SJCRH30 (cell line): ENCODE data around the gene MOSMO. TPM values are rescaled to one million over a fixed set of nuclear protein-coding genes. Genes with fewer than 3 reads are reported as not detected.
"Not testable (repeated sequence)": the region's sequence is repeated elsewhere in the genome, so short reads cannot be mapped to it uniquely, and the experiment has no call there.

Source experiments
- DNase-seq, 2 experiments: peaks; one replicate each; pipeline ENCODE4 v3.0.0-alpha.2; 2015 to 2020
- H3K27ac ChIP-seq: fragments of 250-450 bp; sonication (Bioruptor Pico); 2 replicates; pipeline ENCODE4 v1.5.1; 2020; ENCODE audit warnings: mild to moderate bottlenecking, moderate library complexity
- H3K27me3 ChIP-seq: fragments of 250-450 bp; sonication (Bioruptor Pico); 2 replicates; pipeline ENCODE4 v1.5.1; 2020; ENCODE audit warnings: mild to moderate bottlenecking, moderate library complexity
- H3K36me3 ChIP-seq: fragments of 250-450 bp; sonication (Bioruptor Pico); 2 replicates; pipeline ENCODE4 v1.5.1; 2020; ENCODE audit warnings: mild to moderate bottlenecking, moderate library complexity
- H3K4me1 ChIP-seq: fragments of 250-450 bp; sonication (Bioruptor Pico); 2 replicates; pipeline ENCODE4 v1.5.1; 2020; ENCODE audit warnings: mild to moderate bottlenecking, moderate library complexity
- H3K4me3 ChIP-seq: fragments of 250-450 bp; sonication (Bioruptor Pico); 2 replicates; pipeline ENCODE4 v1.5.1; 2020; ENCODE audit warnings: mild to moderate bottlenecking, moderate library complexity
- H3K9me3 ChIP-seq: fragments of 250-450 bp; sonication (Bioruptor Pico); replicated peaks from 2 replicates; pipeline ENCODE4 v1.5.1; 2020; ENCODE audit warnings: mild to moderate bottlenecking, moderate library complexity
- total RNA-seq: library from RNA; depleted of rRNA; stranded (reverse); fragments of >200 nt; shearing (Covaris generic); gene quantifications from 2 replicates; pipeline ENCODE4 v1.2.3, GENCODE V29; 2014; rRNA removed

MOSMO gene
- total RNA-seq, 1 experiment from 2014 or later, result 12.1 TPM

DNA sequence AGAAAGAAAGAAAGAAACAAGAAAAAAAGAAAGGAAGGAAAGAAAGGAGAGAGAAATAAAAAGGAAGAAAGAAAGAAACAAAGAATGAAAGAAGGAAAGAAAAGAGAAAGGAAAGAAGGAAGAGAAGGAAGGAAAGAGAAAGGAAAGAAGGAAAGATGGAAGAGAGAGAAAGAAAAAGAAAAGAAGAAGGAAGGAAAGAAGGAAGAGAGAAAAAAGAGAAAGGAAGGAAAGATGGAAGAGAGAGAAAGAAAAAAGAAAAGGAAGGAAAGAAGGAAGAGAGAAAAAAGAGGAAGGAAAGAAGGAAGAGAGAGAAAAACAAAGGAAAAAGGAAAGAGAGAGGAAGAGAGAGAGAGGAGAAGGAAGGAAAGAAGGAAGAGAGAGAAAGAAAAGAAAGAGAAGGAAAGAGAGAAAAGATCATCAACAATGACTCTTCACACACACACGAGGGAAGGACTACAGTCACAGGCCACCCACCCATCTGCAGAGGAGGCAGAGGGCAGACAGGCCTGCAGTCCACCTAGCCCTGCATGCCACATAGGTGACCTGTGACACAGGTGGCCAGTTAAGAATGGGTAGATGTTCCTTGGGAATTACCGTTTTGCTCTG, 108.3 kb downstream of the MOSMO start:
- Histone ChIP-seq H3K9me3 (no peaks in the 10 kb centered on the region), H3K27me3 (no peaks in the 10 kb centered on the region), H3K4me1 (no peaks in the 10 kb centered on the region), H3K27ac (no peak overlapping the region), H3K4me3 (no peak overlapping the region), H3K36me3 (no peaks in the 10 kb centered on the region)
- DNase-seq, result no peak

DNA sequence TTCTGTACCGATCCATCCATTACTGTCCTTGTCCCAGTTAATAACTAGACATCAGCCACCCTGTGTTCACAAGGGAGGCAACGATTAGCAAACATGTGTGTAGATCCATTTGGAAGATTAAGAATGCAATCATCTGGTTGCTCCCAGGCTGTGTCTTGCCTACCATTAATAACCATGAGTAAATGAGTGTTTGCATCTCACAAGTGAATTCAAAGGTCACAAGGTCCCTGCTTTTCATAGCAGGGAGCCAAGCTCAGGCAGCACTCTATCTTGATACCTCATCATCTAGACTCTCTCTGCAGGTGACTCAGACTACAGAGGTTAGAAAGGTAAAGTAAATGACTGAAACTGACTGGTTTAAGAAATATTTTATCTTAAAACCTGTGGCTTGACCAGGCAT, 109.7 kb downstream of the MOSMO start:
- DNase-seq, result no peak
- H3K36me3 ChIP-seq, result no peaks in the 10 kb centered on the region
- H3K27ac ChIP-seq, result no peak overlapping the region
- H3K4me1 ChIP-seq, result no peaks in the 10 kb centered on the region
- H3K9me3 ChIP-seq, result no peaks in the 10 kb centered on the region
- H3K4me3 ChIP-seq, result no peak overlapping the region
- H3K27me3 ChIP-seq, result no peaks in the 10 kb centered on the region

DNA sequence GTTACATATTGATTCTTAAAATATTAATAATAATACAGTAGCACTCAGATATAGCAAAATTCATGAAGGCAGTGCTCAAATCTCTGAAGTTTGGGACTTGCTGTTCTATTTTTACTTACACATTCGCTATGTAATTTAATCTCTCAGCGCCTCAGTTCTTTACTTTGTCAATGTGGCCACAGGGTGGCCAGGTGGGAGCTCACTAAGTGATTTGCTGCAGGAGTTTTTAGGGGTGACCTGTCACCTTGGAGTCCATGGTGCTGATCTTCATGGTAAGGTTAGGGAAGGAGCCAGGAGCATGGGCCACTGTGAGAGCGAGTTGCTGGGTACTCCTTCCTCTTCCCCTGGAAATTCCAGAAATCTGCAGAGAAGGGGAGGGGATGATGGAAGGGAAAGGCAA, 112.5 kb downstream of the MOSMO start:
- Histone ChIP-seq H3K36me3 (no peaks in the 10 kb centered on the region), H3K4me3 (no peak overlapping the region), H3K4me1 (no peaks in the 10 kb centered on the region), H3K9me3 (no peaks in the 10 kb centered on the region), H3K27me3 (no peaks in the 10 kb centered on the region), H3K27ac (no peak overlapping the region)
- no peak for DNase-seq

DNA sequence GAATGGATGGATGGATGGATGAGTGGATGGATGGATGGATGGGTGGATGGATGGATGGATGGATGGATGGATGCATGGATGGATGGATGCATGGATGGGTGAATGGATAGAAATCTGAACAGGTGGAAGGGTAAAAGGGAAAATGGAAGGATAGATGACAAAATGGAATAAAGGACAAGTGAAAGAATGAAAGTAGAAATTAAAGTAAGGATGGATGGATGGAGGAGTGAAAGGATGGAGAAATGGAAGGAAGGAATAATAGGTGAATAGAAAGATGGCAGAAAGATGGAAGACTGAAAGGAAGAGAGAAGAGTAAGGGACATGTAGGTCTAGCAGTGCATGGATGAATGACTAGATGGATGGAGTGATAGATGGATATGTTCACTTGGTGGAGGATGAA, 114.3 kb downstream of the MOSMO start:
- H3K4me1 ChIP-seq, result no peaks in the 10 kb centered on the region
- DNase-seq, result no peak
- no peaks in the 10 kb centered on the region for H3K27me3 ChIP-seq
- H3K36me3 ChIP-seq, result no peaks in the 10 kb centered on the region
- no peaks in the 10 kb centered on the region for H3K9me3 ChIP-seq
- no peak overlapping the region for H3K4me3 ChIP-seq
- H3K27ac ChIP-seq, result no peak overlapping the region

- Histone ChIP-seq H3K9me3 (no peaks in the 10 kb centered on the region), H3K27ac (no peak overlapping the region), H3K4me3 (no peak overlapping the region), H3K4me1 (no peaks in the 10 kb centered on the region), H3K27me3 (no peaks in the 10 kb centered on the region), H3K36me3 (no peaks in the 10 kb centered on the region)
- DNase-seq, result no peak
These were observed 115.2 kb downstream of the MOSMO start for GRCh38 chr16:22123146-22123545.

GRCh38 chr16:22123759-22124490, 116.0 kb downstream of the MOSMO start:
- H3K9me3 ChIP-seq, result no peaks in the 10 kb centered on the region
- H3K27ac ChIP-seq, result no peak overlapping the region
- no peaks in the 10 kb centered on the region for H3K36me3 ChIP-seq
- H3K4me3 ChIP-seq, result no peak overlapping the region
- no peaks in the 10 kb centered on the region for H3K27me3 ChIP-seq
- DNase-seq, result no peak
- no peaks in the 10 kb centered on the region for H3K4me1 ChIP-seq

GRCh38 chr16:22124583-22125284, 116.8 kb downstream of the MOSMO start:
- no peaks in the 10 kb centered on the region for H3K9me3 ChIP-seq

DNA sequence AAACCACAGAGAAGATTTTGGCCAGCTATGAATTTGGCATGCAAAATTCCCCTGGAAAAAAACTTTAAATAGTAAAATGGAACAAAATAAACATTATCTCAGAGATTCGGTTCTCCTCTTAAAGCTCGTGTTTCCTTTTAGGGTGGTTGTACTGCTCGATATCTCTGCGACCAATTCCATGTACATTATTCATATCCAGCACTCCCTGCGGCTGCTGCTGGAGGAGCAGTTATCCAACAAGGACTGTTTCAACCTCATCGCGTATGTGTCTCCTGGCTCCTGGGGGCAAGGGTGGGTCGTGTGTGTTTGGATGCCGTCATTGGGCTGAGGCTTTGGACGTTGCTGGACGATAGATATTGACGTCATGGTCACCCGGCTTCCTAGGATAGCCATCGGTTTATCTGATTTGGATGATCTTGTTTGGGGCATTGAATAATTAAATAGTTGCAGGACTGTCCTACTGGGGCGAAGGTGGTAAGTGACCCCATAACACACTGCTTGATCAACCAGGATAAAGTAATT, 118.2 kb downstream of the MOSMO start:
- Histone ChIP-seq H3K27ac (no peak overlapping the region), H3K27me3 (no peaks in the 10 kb centered on the region), H3K36me3 (no peaks in the 10 kb centered on the region), H3K4me1 (no peaks in the 10 kb centered on the region), H3K9me3 (no peaks in the 10 kb centered on the region), H3K4me3 (no peak overlapping the region)
- DNase-seq, result no peak

More at GRCh38 chr16:22124583-22125284, 116.8 kb downstream of the MOSMO start:
- Histone ChIP-seq H3K36me3 (no peaks in the 10 kb centered on the region), H3K27ac (no peak overlapping the region), H3K4me1 (no peaks in the 10 kb centered on the region), H3K27me3 (no peaks in the 10 kb centered on the region), H3K4me3 (no peak overlapping the region)
- DNase-seq, result no peak

- not testable (repeated sequence) for H3K4me3 ChIP-seq, H3K9me3 ChIP-seq, H3K4me1 ChIP-seq, DNase-seq, H3K27me3 ChIP-seq, H3K27ac ChIP-seq, H3K36me3 ChIP-seq
These were observed 120.6 kb downstream of the MOSMO start for GRCh38 chr16:22128537-22128936.

DNA sequence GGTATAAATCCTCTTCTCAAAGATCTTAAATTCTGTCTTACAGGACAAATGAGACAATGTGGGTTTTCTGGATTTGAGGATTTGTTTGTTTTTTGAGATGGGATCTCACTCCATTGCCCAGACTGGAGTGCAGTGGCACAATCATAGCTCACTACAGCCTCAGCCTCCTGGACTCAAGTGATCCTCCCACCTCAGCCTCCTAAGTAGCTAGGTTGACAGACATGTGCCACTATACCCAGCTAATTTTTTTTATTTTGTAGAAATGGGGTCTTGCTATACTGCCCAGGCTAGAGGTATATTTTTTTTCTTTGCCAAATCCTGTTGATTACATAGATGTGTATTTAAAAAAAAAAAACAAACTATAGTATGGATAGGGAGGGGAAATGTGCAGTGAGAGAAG, 122.6 kb downstream of the MOSMO start:
- H3K9me3 ChIP-seq, result no peaks in the 10 kb centered on the region
- DNase-seq, result no peak
- no peak overlapping the region for H3K4me3 ChIP-seq
- no peaks in the 10 kb centered on the region for H3K36me3 ChIP-seq
- H3K4me1 ChIP-seq, result no peaks in the 10 kb centered on the region
- H3K27me3 ChIP-seq, result no peaks in the 10 kb centered on the region
- H3K27ac ChIP-seq, result no peak overlapping the region

DNA sequence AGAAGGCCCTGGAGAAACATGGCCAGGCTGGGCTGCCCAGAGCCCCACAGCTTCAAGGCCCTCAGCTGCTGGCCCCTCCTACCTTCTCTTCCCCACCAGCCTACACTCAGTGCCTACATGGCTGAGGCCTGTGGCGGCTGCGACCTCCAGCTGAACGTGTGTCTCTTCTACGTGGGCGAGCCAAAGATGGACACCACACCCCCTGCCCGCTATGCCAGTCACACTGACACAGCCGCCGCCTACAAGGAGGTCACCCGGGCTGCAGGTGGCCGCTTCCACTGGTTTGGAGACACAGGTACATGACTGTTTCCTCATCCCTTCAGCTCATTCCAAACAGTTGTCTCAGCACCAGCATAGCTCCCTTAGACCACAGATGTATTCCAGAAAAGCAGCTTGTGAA, 124.9 kb downstream of the MOSMO start:
- no peak for DNase-seq
- no peaks in the 10 kb centered on the region for H3K9me3 ChIP-seq
- H3K4me1 ChIP-seq, result no peaks in the 10 kb centered on the region
- H3K36me3 ChIP-seq, result no peaks in the 10 kb centered on the region
- H3K27ac ChIP-seq, result no peak overlapping the region
- no peaks in the 10 kb centered on the region for H3K27me3 ChIP-seq
- H3K4me3 ChIP-seq, result no peak overlapping the region

Other genes starting within 250 kb of the MOSMO start
- 19.1 and 23.2 TPM in 2 replicates for gene NPIPB4, start 150.4 kb upstream of the MOSMO start, total RNA-seq
- gene UQCRC2, start 54.8 kb upstream of the MOSMO start, total RNA-seq, result 166 and 169 TPM in 2 replicates
- not detected in 2 replicates for gene PDZD9, start 7.0 kb upstream of the MOSMO start, total RNA-seq
- not detected in 2 replicates for gene VWA3A, start 84.4 kb downstream of the MOSMO start, total RNA-seq
- gene SDR42E2, start 154.4 kb downstream of the MOSMO start, total RNA-seq, result not detected in 2 replicates
- 22.0 and 23.0 TPM in 2 replicates for gene EEF2K, start 198.2 kb downstream of the MOSMO start, total RNA-seq